ENCODE measurements around the gene COL26A1.

DNA sequence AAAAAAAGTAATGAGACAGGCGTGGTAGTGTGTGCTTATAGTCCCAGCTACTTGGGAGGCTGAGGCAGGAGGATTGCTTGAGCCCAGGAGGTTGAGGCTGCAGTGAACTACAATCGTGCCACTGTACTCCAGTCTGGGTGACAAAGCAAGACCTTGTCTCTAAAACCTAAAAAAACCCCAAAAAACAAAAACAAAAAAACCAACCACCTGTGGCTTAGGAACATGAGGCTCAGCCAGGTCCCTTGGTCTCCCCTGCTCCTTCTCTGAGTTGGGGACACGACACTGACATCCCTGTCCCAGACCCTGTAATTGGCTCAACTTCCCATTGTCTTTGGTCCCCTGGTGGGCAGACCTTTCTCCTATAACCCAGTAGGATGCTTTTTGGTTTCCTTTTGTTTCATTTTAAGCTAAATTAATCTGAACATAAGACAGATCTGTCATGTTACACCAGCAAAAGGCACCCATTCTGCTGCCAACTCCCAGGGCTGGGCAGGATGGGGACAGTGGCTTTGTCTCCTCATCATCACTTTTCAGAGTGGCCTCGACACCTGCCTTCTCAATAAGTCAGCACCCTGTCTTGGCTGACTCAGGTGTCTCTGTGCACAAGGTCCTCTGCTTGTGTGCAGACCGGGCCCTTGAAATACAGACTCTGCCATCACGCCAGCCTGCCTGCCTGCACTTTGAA is 192.1 kb downstream of the COL26A1 start:
- TF ChIP-seq, protein P1, sequence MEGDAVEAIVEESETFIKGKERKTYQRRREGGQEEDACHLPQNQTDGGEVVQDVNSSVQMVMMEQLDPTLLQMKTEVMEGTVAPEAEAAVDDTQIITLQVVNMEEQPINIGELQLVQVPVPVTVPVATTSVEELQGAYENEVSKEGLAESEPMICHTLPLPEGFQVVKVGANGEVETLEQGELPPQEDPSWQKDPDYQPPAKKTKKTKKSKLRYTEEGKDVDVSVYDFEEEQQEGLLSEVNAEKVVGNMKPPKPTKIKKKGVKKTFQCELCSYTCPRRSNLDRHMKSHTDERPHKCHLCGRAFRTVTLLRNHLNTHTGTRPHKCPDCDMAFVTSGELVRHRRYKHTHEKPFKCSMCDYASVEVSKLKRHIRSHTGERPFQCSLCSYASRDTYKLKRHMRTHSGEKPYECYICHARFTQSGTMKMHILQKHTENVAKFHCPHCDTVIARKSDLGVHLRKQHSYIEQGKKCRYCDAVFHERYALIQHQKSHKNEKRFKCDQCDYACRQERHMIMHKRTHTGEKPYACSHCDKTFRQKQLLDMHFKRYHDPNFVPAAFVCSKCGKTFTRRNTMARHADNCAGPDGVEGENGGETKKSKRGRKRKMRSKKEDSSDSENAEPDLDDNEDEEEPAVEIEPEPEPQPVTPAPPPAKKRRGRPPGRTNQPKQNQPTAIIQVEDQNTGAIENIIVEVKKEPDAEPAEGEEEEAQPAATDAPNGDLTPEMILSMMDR (conservative IDR thresholded peaks at IDR 0.05), result no peak
- no peak for TF ChIP-seq EZH2 (IDR thresholded peaks at IDR 0.05; ENCODE audit: low read depth)

All from PC-9 (cell line).